NT2/D1 (cell line): ENCODE measurements around the gene SEC61A2.

Experiments used
- SUZ12 ChIP-seq: IDR thresholded peaks from 2 replicates; pipeline ENCODE4 v1.6.1; 2011; ENCODE audit not compliant: insufficient read length, insufficient read depth; ENCODE audit errors: extremely low read depth
- YY1 ChIP-seq: IDR thresholded peaks from 2 replicates; pipeline ENCODE4 v1.6.1; 2011; ENCODE audit not compliant: insufficient read length, insufficient read depth
- ZNF274 ChIP-seq: IDR thresholded peaks from 2 replicates; pipeline ENCODE4 v1.6.1; 2011; ENCODE audit warnings: mild to moderate bottlenecking, low read depth, low read length

DNA sequence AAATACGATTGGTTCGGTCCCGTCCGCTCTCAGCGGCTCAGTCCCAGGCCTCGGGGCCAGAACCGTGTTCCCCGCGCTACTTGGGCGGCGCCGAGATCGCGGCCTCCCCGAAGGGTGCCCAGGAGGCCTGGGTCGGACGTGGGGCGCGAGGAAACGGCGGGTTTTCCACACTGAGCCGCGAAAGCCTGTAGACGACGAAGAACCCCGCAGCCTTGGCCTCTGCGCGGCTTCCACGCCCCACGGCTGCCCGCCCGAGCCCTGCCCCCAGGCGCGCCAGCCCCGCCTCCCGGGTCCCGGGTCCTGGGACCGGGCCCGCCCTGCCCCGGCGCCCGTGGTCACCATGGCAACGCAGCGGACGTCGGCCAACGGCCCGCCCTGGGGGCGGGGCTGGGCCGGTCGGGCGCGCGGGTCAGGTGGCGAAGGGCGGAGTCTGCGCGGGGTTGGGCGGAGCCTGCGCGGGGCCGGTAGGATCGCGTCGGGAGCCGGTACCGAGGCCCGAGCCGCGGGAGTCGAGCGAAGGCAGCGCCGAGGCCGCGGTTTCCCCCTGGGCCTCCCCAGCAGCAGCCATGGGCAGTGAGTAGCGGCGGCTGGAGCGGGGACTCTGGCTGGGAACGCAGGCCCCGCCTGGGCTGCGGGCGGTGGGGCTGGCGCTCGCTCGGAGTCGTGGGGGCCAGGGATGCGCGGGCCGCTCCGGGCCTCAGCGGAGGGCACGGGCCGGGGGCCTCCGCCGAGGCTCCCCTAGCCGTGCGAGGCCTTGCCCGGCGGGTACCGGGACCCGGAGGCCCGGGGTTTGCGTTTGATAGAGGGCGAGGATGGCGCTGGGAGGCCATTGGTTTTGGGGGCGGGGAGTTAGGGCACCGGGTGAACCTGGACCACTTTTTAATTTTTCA is at the start of gene SEC61A2:
- TF ChIP-seq ZNF274 (no peak), YY1 (no peak), SUZ12 (no peak)
